Ascending aorta (tissue), 2 donors: Measurements from ENCODE around the gene INVS. TPM values are rescaled to one million over a fixed set of nuclear protein-coding genes. Genes with fewer than 3 reads are reported as not detected.

Source experiments
- DNase-seq, 2 donors: peaks; one replicate each; pipeline ENCODE4 v3.0.0-alpha.2; 2019; ENCODE audit warnings: low spot score in 2 of 2
- H3K27ac ChIP-seq, 2 donors: fragments of 200-600 bp; sonication (generic); one replicate each; pipeline ENCODE4 v1.5.1; 2016 to 2017; ENCODE audit warnings: mild to moderate bottlenecking in 1 of 2
- H3K27me3 ChIP-seq: fragments of 200-600 bp; sonication (generic); one replicate; pipeline ENCODE4 v1.5.1; 2017
- H3K36me3 ChIP-seq, 2 donors: fragments of 200-600 bp; sonication (generic); one replicate each; pipeline ENCODE4 v1.5.1; 2016
- H3K4me1 ChIP-seq, 2 donors: fragments of 200-600 bp; sonication (generic); one replicate each; pipeline ENCODE4 v1.5.1; 2016 to 2017; ENCODE audit warnings: mild to moderate bottlenecking in 1 of 2
- H3K4me3 ChIP-seq, 2 donors: fragments of 200-600 bp; sonication (generic); one replicate each; pipeline ENCODE4 v1.5.1; 2016 to 2017; ENCODE audit warnings: mild to moderate bottlenecking in 1 of 2
- H3K9me3 ChIP-seq, 2 donors: fragments of 200-600 bp; sonication (generic); one replicate each; pipeline ENCODE4 v1.5.1; 2016
- CTCF ChIP-seq, 3 experiments: fragments of 200-600 bp in 2 of 3; fragments of 450-650 bp in 1 of 3; sonication (generic) in 2 of 3; IDR thresholded peaks; one replicate each; pipeline ENCODE4 v1.5.1; 2016 to 2019; ENCODE audit warnings: antibody characterized with exemption in 3 of 3, mild to moderate bottlenecking in 1 of 3, moderate library complexity in 1 of 3
- intact Hi-C: fragments of 100-400 bp; cut with DNase I; formaldehyde crosslinking; loops from one replicate; pipeline ENCODE4 v1.15.1; 2023
- total RNA-seq: library from RNA; depleted of rRNA; stranded (reverse); fragments of >200 nt; gene quantifications from one replicate; pipeline ENCODE4 v1.1.0, GENCODE V29; 2016

The INVS gene
- total RNA-seq, 1 donor from 2014 or later, result 8.5 TPM

GRCh38 chr9:100220936-100221335 is 121.9 kb downstream of the INVS start:
- Histone ChIP-seq H3K4me1 (no peaks in the 10 kb centered on the region), H3K27me3 (no peaks in the 10 kb centered on the region), H3K27ac (no peak overlapping the region), H3K9me3 (no peaks in the 10 kb centered on the region), H3K4me3 (no peak overlapping the region), H3K36me3 (no peaks in the 10 kb centered on the region)
- intact Hi-C loops, result no loop called here
- DNase-seq, result no peak
- TF ChIP-seq CTCF (IDR thresholded peaks at IDR 0.05), result no peak

GRCh38 chr9:100221538-100221937 is 122.5 kb downstream of the INVS start:
- Histone ChIP-seq H3K9me3 (no peaks in the 10 kb centered on the region), H3K4me3 (no peak overlapping the region), H3K36me3 (no peaks in the 10 kb centered on the region), H3K4me1 (no peaks in the 10 kb centered on the region), H3K27me3 (no peaks in the 10 kb centered on the region), H3K27ac (no peak overlapping the region)
- DNase-seq, result no peak
- no peak for TF ChIP-seq CTCF (IDR thresholded peaks at IDR 0.05)
- intact Hi-C loops, result no loop called here

- Histone ChIP-seq H3K36me3 (peaks cover 0 to 4% of the 10 kb centered on the region in 2 donors), H3K4me3 (no peak overlapping the region), H3K27ac (no peak overlapping the region), H3K27me3 (no peaks in the 10 kb centered on the region), H3K9me3 (no peaks in the 10 kb centered on the region), H3K4me1 (no peaks in the 10 kb centered on the region)
- peak in 2 of 3 experiments; percentile 14 to 44 for TF ChIP-seq CTCF (IDR thresholded peaks at IDR 0.05)
- no peak for DNase-seq
- intact Hi-C loops, result no loop called here
These were observed 123.6 kb downstream of the INVS start for GRCh38 chr9:100222674-100223073.

- Histone ChIP-seq H3K27me3 (no peaks in the 10 kb centered on the region), H3K4me3 (no peak overlapping the region), H3K9me3 (peaks cover 0 to 3% of the 10 kb centered on the region in 2 donors), H3K4me1 (no peaks in the 10 kb centered on the region), H3K36me3 (peaks cover 6% of the 10 kb centered on the region in 2 donors), H3K27ac (no peak overlapping the region)
- TF ChIP-seq CTCF (IDR thresholded peaks at IDR 0.05), result no peak
- intact Hi-C loops, result no loop called here
- DNase-seq, result no peak
These were observed 128.6 kb downstream of the INVS start for GRCh38 chr9:100227636-100228035.

GRCh38 chr9:100228352-100228869 is 129.4 kb downstream of the INVS start:
- TF ChIP-seq CTCF (IDR thresholded peaks at IDR 0.05), result no peak
- no peak for DNase-seq
- intact Hi-C loops, result no loop called here
- peaks cover 6% of the 10 kb centered on the region in 2 donors for H3K36me3 ChIP-seq
- no peaks in the 10 kb centered on the region for H3K27me3 ChIP-seq
- H3K9me3 ChIP-seq, result peaks cover 0 to 5% of the 10 kb centered on the region in 2 donors
- H3K4me1 ChIP-seq, result no peaks in the 10 kb centered on the region
- H3K27ac ChIP-seq, result no peak overlapping the region
- no peak overlapping the region for H3K4me3 ChIP-seq

GRCh38 chr9:100229136-100229535 is 130.1 kb downstream of the INVS start:
- peaks cover 0 to 5% of the 10 kb centered on the region in 2 donors for H3K9me3 ChIP-seq
- no peak overlapping the region for H3K4me3 ChIP-seq
- peaks cover 6% of the 10 kb centered on the region in 2 donors for H3K36me3 ChIP-seq
- no peak overlapping the region for H3K27ac ChIP-seq
- intact Hi-C loops, result no loop called here
- H3K4me1 ChIP-seq, result no peaks in the 10 kb centered on the region
- no peaks in the 10 kb centered on the region for H3K27me3 ChIP-seq
- TF ChIP-seq CTCF (IDR thresholded peaks at IDR 0.05), result no peak
- DNase-seq, result no peak
